ENCODE results near the gene ATP1A1.

DNA sequence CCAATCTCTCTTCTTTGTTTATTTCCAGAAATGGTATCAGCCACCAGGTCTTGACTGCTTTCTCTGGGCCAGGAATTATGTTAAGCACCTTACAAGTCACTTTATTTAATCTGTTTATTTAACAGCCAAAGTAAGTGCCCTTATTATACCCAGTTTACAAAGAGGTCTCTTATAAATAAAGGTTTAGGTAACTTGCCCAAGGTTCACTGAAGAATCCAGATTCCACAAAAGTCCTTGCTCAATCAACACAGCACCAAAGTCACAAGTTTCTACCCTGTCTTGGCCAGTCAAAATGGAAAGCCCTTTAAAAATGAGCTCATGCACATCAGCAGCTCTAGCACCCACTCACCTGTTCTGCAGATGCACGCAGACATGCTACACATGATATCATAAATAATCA is 28.0 kb upstream of the ATP1A1 start:
- TF ChIP-seq, protein P1, sequence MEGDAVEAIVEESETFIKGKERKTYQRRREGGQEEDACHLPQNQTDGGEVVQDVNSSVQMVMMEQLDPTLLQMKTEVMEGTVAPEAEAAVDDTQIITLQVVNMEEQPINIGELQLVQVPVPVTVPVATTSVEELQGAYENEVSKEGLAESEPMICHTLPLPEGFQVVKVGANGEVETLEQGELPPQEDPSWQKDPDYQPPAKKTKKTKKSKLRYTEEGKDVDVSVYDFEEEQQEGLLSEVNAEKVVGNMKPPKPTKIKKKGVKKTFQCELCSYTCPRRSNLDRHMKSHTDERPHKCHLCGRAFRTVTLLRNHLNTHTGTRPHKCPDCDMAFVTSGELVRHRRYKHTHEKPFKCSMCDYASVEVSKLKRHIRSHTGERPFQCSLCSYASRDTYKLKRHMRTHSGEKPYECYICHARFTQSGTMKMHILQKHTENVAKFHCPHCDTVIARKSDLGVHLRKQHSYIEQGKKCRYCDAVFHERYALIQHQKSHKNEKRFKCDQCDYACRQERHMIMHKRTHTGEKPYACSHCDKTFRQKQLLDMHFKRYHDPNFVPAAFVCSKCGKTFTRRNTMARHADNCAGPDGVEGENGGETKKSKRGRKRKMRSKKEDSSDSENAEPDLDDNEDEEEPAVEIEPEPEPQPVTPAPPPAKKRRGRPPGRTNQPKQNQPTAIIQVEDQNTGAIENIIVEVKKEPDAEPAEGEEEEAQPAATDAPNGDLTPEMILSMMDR (IDR thresholded peaks at IDR 0.05 in 4 of 5, conservative IDR thresholded peaks at IDR 0.05 in 1 of 5) = no peak
- no peak for TF ChIP-seq POLR2A (IDR thresholded peaks at IDR 0.05)

Data from gastrocnemius medialis (tissue), 4 donors.